GM13977 (cell line): ENCODE data around the gene IQCK.
A peak's percentile ranks its signal among the peaks of the same experiment; 100 is the strongest.

ENCODE experiments used
- DNase-seq: peaks from one replicate; pipeline ENCODE4 v3.0.0; 2012; ENCODE audit warnings: low spot score
- in situ Hi-C: fragments of 300-500 bp; cut with MboI; formaldehyde crosslinking; loops from one replicate; pipeline ENCODE4 v1.12.0; 2022; ENCODE audit warnings: low sequenced_read_pairs, low pct_unique_long_range_greater_than_20kb, mixed read lengths, inconsistent platforms; ENCODE audit not compliant: unreplicated experiment
- TF ChIP-seq, protein P1 (sequence below): IDR thresholded peaks from 2 replicates; pipeline ENCODE4 v1.5.1; 2012; ENCODE audit warnings: mild to moderate bottlenecking, control low read depth; ENCODE audit not compliant: insufficient read depth; ENCODE audit errors: extremely low read depth, missing control alignments

IQCK gene

DNA sequence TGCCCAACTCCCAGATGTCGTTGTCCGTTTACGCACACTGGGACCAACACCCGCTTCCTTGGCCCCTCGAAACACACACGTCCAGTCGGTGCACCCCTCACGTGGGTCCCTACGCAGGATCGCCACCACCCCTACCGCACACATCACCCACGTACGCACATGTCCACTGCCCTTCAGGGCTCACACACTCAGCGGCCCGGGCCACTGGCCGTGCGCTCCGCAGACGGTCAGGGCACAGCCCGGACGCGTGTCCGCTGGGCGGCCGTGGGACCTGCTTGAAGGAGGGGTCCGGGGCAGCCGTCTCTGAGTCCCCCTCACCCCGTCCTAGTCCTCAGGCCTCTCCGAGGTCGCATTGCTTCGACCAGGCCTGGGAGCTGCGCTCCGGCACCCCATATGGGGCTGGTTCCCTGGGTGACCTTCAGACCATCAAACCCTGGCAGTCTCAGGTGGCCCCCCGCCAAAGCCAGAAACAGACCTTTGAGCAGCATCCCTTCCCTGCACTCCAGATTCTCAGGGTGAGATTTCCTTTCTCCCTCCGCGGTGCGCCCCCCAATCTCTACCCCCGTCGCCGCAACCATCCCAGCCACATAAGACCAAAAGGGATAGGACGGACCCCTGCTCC, 167.5 kb downstream of the IQCK start:
- TF ChIP-seq, protein P1, sequence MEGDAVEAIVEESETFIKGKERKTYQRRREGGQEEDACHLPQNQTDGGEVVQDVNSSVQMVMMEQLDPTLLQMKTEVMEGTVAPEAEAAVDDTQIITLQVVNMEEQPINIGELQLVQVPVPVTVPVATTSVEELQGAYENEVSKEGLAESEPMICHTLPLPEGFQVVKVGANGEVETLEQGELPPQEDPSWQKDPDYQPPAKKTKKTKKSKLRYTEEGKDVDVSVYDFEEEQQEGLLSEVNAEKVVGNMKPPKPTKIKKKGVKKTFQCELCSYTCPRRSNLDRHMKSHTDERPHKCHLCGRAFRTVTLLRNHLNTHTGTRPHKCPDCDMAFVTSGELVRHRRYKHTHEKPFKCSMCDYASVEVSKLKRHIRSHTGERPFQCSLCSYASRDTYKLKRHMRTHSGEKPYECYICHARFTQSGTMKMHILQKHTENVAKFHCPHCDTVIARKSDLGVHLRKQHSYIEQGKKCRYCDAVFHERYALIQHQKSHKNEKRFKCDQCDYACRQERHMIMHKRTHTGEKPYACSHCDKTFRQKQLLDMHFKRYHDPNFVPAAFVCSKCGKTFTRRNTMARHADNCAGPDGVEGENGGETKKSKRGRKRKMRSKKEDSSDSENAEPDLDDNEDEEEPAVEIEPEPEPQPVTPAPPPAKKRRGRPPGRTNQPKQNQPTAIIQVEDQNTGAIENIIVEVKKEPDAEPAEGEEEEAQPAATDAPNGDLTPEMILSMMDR: no peak
- DNase-seq: no peak
- in situ Hi-C loops: loop anchor here (10.0 kb wide), 1 partner anchor 281 kb away; no protein-coding TSS in a partner anchor

DNA sequence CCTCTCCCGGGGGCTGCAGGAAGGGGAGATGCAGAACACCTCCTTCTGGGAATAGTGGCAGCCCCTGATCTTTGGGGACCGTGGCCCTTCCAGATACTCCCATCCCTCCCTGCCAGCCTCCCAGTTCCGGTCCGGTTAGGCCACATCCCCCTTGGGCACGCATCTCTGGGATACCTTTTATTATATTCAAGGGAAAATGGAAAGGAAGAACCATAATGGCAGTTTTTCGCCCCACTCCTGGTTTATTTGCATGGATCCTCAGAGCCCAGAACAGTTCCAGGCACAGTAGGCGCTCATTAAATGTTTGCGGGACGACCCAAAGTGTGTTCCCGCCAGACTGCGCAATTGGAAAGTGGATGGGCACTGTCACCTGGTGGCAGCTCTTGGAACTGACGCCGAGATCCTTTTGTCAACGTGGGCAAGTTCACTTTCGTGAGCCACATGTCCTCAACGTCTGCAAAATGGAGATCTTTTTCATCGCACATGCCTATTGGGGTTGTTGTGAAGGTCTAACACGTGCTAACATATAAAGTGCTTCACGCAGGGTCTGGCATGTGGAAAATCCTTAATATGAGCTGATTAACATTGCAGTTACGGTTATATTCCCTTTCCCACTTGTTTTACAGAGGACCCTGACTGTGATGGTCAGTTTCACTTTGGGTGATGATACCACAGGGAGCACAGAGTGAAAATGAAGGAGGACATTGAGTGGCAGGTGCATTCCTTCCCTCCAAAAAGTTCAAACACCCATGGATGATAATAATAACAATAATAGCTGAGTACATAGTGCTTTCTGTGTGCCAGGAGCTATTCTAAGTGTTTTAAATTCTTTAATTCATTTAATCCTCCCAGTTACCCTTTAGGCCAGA, 168.2 kb downstream of the IQCK start:
- TF ChIP-seq, protein P1: peak; percentile 98
- in situ Hi-C loops: loop anchor here (10.0 kb wide), 1 partner anchor 282 kb away; no protein-coding TSS in a partner anchor
- peak; percentile 77 for DNase-seq

DNA sequence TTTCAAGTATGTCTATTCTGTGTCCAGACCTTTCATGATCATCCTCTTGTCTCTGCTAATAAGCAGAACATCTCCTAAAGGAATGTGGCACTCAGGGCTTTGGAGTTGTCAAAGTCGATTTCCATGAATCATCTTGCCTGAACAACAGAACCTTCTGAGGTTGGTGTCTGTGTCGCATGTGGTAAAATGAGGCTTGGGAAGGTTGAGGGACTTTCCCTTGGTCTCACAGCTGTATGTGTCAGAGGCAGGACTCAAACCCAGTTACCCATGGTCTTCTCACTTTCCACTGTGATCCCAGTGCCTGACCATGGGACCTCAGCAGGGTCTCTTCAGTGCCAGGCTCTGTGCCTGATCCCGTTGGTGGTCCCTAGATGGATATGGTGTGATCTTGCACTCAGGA, 170.8 kb downstream of the IQCK start:
- DNase-seq: no peak
- in situ Hi-C loops: loop anchor here (10.0 kb wide), 1 partner anchor 284 kb away; no protein-coding TSS in a partner anchor
- TF ChIP-seq, protein P1: no peak

DNA sequence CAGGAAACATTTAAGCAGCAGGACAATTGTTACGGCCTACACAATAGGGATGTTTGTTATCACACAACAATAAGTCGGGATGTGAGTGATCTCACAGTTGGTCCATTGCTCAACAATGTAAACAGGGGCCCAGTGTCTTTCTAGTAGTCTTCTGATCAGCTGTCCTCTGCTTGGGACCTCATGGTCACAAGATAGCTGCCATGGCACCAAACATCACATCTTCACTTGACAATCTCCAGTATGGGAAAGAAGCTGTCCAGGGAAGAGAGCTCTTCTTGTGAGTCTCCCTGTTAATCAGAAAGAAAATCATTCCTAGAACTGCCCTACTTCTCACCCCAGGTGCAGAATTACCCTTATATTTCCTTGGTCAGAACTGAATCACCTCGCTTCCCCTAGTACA, 172.8 kb downstream of the IQCK start:
- no peak for DNase-seq
- in situ Hi-C loops: no loop called here
- TF ChIP-seq, protein P1: no peak

DNA sequence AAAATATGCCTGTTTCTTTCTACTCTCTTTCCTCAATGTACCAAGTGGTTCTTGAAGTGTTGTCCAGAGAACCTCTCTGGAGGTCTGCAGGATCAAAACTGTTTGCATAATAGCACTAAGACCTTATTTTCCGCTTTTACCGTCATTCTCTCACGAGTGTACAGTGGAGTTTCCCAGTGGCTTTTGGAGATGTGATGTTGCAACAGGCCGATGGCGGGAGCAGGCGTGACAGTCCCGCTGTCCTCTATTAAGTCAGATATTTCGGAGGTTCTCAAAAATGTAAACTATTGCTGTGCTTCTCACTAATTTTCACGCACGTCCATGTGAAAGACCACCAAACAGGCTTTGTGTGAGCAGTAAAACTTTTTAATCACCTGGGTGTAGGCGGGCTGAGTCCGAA, 174.8 kb downstream of the IQCK start:
- in situ Hi-C loops: no loop called here
- TF ChIP-seq, protein P1: no peak
- DNase-seq: no peak

DNA sequence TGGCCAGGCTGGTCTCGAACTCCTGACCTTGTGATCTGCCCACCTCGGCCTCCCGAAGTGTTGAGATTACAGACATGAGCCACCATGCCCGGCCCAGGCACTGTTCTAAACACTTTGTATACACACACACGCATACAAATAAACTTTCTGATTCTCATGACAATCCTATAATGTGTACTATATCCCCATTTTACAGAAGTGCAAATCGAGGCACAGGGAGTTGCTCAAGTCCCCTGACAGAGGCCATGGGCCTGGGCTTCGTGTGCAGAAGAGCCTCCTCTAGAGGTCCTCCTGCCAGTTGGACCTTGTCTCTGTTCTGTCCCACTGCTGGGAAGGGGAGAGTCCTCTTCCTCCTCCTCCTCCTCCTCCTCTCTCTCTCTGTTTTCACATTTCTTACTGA, 176.5 kb downstream of the IQCK start:
- in situ Hi-C loops: no loop called here
- TF ChIP-seq, protein P1: no peak

More for the DNA sequence above, 176.5 kb downstream of the IQCK start:
- DNase-seq: no peak
